GM19023 (cell line): ENCODE results near the gene NAP1L2.
A peak's percentile ranks its signal among the peaks of the same experiment; 100 is the strongest.
"Not testable (repeated sequence)": the region's sequence is repeated elsewhere in the genome, so short reads cannot be mapped to it uniquely, and the experiment has no call there.

Source experiments
- ATAC-seq: cut with Tn5 transposase; IDR thresholded peaks from one replicate; pipeline ENCODE4 v1.9.1; 2021; ENCODE audit warnings: mild to moderate bottlenecking, moderate library complexity; ENCODE audit not compliant: unreplicated experiment

The NAP1L2 gene

DNA sequence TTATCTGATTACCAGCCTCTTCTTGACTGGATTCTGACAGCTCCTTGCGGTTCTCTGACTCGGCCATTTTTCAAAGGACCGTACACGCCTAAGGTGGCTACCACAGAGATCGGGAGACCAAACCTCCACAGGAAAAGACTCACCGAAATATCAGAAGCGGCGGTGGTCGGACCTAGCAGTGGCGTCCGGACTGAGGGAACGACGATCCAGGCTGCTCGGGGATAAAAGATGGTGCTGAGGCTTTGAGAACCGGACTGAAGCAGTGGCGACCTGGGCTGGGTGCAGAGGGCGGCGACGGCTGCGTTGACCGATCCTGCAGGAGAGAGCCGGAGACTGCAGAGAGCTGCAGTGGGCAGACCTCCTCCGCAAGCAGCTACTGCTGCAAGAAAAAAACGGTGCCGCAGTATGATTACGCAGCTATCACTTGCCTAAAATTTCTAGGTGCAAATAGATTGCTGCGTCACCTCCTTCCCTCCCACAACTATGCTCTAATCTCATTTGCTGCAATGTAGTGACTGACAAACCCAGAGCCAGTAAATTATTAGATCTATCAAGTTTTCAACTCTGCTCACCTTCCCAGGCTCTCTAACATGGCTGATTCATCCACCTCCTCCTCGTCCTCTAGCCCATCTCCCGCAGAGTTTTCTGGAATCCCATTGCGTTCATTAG is at the start of gene NAP1L2:
Gene NAP1L2, minus strand, starts transcription at position 426 of the 669 bp plus-strand sequence. Its CDS starts 359 bp downstream, at position 67.
- ATAC-seq: peak; percentile 89

DNA sequence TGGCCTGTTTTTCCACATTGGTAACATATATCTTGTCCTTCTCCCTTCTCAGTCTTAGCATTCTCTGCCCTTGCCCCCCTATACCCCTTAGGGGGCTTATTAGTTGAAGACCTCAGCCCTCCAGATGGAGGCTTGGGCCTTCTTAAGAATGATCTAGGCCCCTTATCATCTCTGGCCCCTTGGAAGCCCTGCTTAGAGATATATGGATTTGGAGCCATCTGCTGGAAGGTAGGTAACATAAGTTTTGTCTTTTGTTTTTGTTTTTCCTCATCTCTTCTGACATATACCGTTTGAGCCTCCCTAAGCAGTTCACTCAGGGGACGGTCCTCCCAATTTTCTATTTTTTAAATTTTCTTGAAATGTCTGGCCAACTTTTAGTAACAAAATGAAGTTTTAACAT is 48.3 kb upstream of the NAP1L2 start:
- ATAC-seq: no peak

DNA sequence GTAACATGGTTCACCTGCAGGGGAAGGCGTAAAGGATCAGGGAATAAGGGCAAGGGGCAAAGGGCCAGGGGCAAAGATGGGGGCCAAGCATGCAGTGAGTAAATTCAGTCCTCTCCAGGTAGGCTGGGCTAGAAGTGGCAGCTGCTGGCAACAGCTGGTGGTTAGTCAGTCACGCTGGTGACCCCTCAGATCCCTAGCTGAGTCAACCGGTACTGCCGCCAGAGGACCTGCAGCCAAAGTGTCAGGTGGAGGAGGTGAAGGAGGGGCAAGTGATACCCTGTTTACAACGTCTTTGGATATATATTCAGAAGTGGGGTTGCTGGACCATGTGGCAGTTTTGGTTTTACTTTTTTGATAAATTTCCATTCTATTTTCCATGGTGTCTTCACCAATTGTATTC is 24.6 kb upstream of the NAP1L2 start:
- no peak for ATAC-seq

- no peak for ATAC-seq
Measured at GRCh38 chrX:73217621-73218020, 3.0 kb upstream of the NAP1L2 start.

DNA sequence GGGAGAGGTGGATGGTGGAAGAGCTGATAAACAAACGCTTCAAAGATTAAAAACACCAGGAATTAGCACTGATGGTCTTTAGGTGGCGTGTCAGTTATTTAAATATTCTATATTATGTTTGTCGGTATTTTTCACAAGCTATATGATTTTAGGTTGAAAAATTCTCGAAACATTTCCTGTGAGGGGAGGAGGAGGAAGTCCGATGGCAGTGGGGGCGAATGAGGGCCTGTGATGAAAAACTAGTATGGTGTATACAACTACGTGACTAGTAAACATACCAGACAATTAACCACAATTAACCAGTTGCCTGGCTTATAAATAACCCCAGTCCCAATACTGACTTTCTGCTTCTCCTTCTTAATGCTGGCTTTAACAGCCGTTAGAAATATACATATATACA is 595 bp upstream of the NAP1L2 start:
- ATAC-seq: peak; percentile 7

DNA sequence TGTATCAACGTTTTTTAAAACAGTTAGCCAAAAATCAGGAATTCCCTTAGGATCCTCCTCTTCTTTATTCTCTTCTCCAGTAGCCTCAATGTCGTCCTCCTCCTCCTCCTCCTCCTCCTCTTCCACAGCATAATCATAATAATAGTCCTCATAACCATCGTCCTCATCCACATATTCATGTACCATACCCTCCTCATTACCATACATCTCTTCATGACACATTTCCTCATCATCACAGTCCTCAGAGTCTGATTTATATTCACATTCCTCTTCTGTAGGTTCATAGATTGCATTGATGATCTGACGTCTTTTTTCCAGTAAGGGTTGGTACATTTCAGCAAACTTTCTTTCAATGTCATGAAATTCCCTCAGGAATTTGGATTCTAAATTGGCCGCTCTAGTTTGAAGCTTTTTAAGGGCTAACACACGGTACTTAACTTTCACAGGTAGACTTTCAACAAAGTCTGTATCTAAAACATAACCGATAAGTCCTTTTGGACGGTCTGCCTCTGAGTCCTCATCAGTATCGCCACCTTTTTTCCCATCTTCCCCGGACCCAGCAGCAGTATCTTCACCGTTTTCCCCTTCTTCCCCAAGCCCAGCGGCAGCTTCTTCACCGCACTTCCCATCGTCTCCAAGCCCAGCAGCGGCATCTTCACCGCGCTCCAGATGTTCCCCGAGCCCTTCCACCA is 771 bp downstream of the NAP1L2 start:
- ATAC-seq: peak; percentile 1

DNA sequence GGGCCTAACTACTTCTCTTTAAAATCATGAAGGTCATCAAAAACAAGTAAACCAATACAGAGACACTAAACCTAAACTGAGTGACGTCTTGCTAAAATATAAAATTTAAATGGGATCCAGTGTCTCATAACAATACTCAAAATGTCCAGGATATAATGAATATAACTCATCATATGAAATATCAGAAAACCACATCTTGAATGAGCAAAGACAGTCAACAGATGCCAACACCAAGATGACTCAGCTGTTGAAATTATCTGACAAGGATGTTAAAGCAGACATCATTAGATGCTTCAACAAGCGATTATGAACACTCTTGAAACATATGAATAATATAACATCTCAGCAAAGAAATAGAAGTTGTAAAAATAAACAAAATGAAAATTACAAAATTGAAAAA is 8.3 kb downstream of the NAP1L2 start:
- ATAC-seq: no peak

GRCh38 chrX:73182502-73183114 is 32.0 kb downstream of the NAP1L2 start:
- ATAC-seq: no peak

- not testable (repeated sequence) for ATAC-seq
Measured at GRCh38 chrX:73168945-73169344, 45.7 kb downstream of the NAP1L2 start.
